ENCODE data around the gene PHKA2.

The PHKA2 gene

DNA sequence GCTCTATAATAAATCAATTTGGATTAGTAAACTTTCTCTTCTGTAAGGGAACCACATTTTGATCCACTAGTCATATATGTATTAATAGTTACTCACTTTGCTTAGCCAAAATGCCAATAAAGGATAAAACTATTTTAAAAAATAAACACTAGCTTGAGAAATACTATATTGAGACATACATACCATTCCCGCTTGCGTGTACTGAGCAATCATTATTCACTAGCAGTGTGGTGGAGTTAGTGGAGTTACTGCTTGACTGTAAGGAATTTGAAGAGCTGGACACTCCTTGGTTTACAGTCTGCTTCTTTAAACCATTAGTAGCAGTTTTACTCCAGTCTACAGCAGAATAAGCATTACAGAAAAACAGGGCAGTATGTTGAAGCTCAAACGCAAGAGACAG lies 10.8 kb upstream of the PHKA2 start:
- no peak overlapping the region for H3K4me2 ChIP-seq (ENCODE audit: insufficient read depth, low read length)
- no peak overlapping the region for H3K27ac ChIP-seq (ENCODE audit: low read length)
- no peak for DNase-seq
- H3K9me3 ChIP-seq (ENCODE audit: insufficient read depth, low read length, severe bottlenecking) = no peaks in the 10 kb centered on the region
- H3K27me3 ChIP-seq (ENCODE audit: insufficient read depth, low read length, poor library complexity) = no peaks in the 10 kb centered on the region
- no peaks in the 10 kb centered on the region for H3K4me1 ChIP-seq (ENCODE audit: insufficient read depth, low read length)
- TF ChIP-seq EZH2 (IDR thresholded peaks at IDR 0.05; ENCODE audit: borderline replicate concordance, low read depth, low read length, severe bottlenecking) (no peak), CTCF (IDR thresholded peaks at IDR 0.05; ENCODE audit: borderline replicate concordance, extremely low read depth, low read length, poor library complexity, severe bottlenecking) (no peak)
- H3K79me2 ChIP-seq (ENCODE audit: insufficient read depth, low read length) = no peaks in the 10 kb centered on the region
- no peak overlapping the region for H3K9ac ChIP-seq (ENCODE audit: low read depth, low read length)
- H4K20me1 ChIP-seq (ENCODE audit: insufficient read depth, low read length) = no peaks in the 10 kb centered on the region
- ATAC-seq (ENCODE audit: insufficient read depth, low read depth) = no peak
- no peak overlapping the region for H2AFZ ChIP-seq (ENCODE audit: low read depth, low read length)
- H3K36me3 ChIP-seq (ENCODE audit: insufficient read depth, low read length) = no peaks in the 10 kb centered on the region
- H3K4me3 ChIP-seq (ENCODE audit: low read depth in 1 of 2, low read length in 2 of 2) = no peak overlapping the region

DNA sequence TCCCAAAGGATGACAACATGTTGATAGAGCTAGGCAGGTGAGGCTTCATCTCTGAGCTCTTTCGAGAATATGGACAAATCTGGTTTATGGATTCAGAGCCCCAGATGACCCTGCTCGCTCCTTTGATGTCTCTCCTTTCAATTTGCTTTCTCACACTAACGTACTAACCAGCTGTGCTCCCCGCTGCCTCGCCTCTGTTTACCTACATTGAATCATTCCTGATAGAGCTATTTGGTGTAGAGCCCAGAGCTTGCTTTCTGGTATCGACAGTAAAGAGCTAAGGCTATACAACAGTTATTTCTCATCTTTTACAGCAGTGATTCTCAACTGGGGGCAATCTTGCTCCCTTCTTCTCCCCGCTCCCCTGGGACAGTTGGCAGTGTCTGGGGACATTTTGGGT lies 8.9 kb upstream of the PHKA2 start:
- no peaks in the 10 kb centered on the region for H3K9me3 ChIP-seq (ENCODE audit: insufficient read depth, low read length, severe bottlenecking)
- H4K20me1 ChIP-seq (ENCODE audit: insufficient read depth, low read length) = no peaks in the 10 kb centered on the region
- no peaks in the 10 kb centered on the region for H3K36me3 ChIP-seq (ENCODE audit: insufficient read depth, low read length)
- H3K79me2 ChIP-seq (ENCODE audit: insufficient read depth, low read length) = no peaks in the 10 kb centered on the region
- no peak overlapping the region for H3K4me3 ChIP-seq (ENCODE audit: low read depth in 1 of 2, low read length in 2 of 2)
- no peak overlapping the region for H3K27ac ChIP-seq (ENCODE audit: low read length)
- no peak overlapping the region for H2AFZ ChIP-seq (ENCODE audit: low read depth, low read length)
- no peak overlapping the region for H3K4me2 ChIP-seq (ENCODE audit: insufficient read depth, low read length)
- H3K27me3 ChIP-seq (ENCODE audit: insufficient read depth, low read length, poor library complexity) = no peaks in the 10 kb centered on the region
- no peak for TF ChIP-seq CTCF (IDR thresholded peaks at IDR 0.05; ENCODE audit: borderline replicate concordance, extremely low read depth, low read length, poor library complexity, severe bottlenecking)
- no peak for TF ChIP-seq EZH2 (IDR thresholded peaks at IDR 0.05; ENCODE audit: borderline replicate concordance, low read depth, low read length, severe bottlenecking)
- DNase-seq (no peak), ATAC-seq (ENCODE audit: insufficient read depth, low read depth) (no peak)
- no peak overlapping the region for H3K9ac ChIP-seq (ENCODE audit: low read depth, low read length)
- no peaks in the 10 kb centered on the region for H3K4me1 ChIP-seq (ENCODE audit: insufficient read depth, low read length)

DNA sequence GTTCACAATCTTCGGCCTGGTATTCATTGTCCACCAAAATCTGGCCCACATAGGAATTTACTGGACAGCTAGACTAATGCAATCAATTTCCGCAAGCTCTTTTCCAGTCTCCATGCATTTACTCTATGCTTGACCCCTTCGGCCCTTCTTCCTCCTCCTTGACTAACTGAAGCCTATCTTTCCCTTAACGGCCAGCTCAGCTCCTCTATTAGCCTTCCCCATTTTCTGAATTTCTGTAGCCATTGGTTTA lies 1.2 kb upstream of the PHKA2 start:
- Histone ChIP-seq H3K36me3 (ENCODE audit: insufficient read depth, low read length) (no peaks in the 10 kb centered on the region), H3K4me3 (ENCODE audit: low read depth in 1 of 2, low read length in 2 of 2) (peak overlapping the region; percentile 53 to 87; a peak in 3 of 4 replicates), H3K27ac (ENCODE audit: low read length) (peak overlapping the region; percentile 81), H3K9ac (ENCODE audit: low read depth, low read length) (peak overlapping the region; percentile 71), H3K4me2 (ENCODE audit: insufficient read depth, low read length) (peak overlapping the region; percentile 88), H2AFZ (ENCODE audit: low read depth, low read length) (peak overlapping the region; percentile 92), H3K79me2 (ENCODE audit: insufficient read depth, low read length) (peaks cover 30% of the 10 kb centered on the region), H3K9me3 (ENCODE audit: insufficient read depth, low read length, severe bottlenecking) (no peaks in the 10 kb centered on the region), H3K27me3 (ENCODE audit: insufficient read depth, low read length, poor library complexity) (no peaks in the 10 kb centered on the region), H3K4me1 (ENCODE audit: insufficient read depth, low read length) (peaks cover 30% of the 10 kb centered on the region), H4K20me1 (ENCODE audit: insufficient read depth, low read length) (no peaks in the 10 kb centered on the region)
- ATAC-seq (ENCODE audit: insufficient read depth, low read depth) (no peak), DNase-seq (no peak)
- no peak for TF ChIP-seq EZH2 (IDR thresholded peaks at IDR 0.05; ENCODE audit: borderline replicate concordance, low read depth, low read length, severe bottlenecking)

- Histone ChIP-seq H3K9ac (ENCODE audit: low read depth, low read length) (peak overlapping the region; percentile 71), H3K4me2 (ENCODE audit: insufficient read depth, low read length) (peak overlapping the region; percentile 88), H3K4me3 (ENCODE audit: low read depth in 1 of 2, low read length in 2 of 2) (peak overlapping the region; percentile 53 to 87; a peak in 3 of 4 replicates), H3K27me3 (ENCODE audit: insufficient read depth, low read length, poor library complexity) (no peaks in the 10 kb centered on the region), H2AFZ (ENCODE audit: low read depth, low read length) (peak overlapping the region; percentile 92), H3K9me3 (ENCODE audit: insufficient read depth, low read length, severe bottlenecking) (no peaks in the 10 kb centered on the region), H3K79me2 (ENCODE audit: insufficient read depth, low read length) (peaks cover 30% of the 10 kb centered on the region), H4K20me1 (ENCODE audit: insufficient read depth, low read length) (no peaks in the 10 kb centered on the region), H3K36me3 (ENCODE audit: insufficient read depth, low read length) (no peaks in the 10 kb centered on the region), H3K4me1 (ENCODE audit: insufficient read depth, low read length) (peaks cover 30% of the 10 kb centered on the region), H3K27ac (ENCODE audit: low read length) (peak overlapping the region; percentile 81)
- ATAC-seq (ENCODE audit: insufficient read depth, low read depth) (peak; percentile 85), DNase-seq (peak; percentile 84)
- TF ChIP-seq EZH2 (IDR thresholded peaks at IDR 0.05; ENCODE audit: borderline replicate concordance, low read depth, low read length, severe bottlenecking) (no peak), CTCF (IDR thresholded peaks at IDR 0.05; ENCODE audit: borderline replicate concordance, extremely low read depth, low read length, poor library complexity, severe bottlenecking) (no peak)
Measured at GRCh38 chrX:18984381-18985185, 669 bp upstream of the PHKA2 start.
